Stimulated activated CD4-positive, alpha-beta T cell treated with anti-CD3 and anti-CD28 coated beads, Interleukin-1b, Interleukin-23, amount 100 ng/mL, for 4 hours (primary cell): ENCODE measurements around the gene OR52A1.

Experiments used
- DNase-seq, 2 donors: peaks; one replicate each; pipeline ENCODE4 v3.0.0-alpha.2; 2020; ENCODE audit warnings: low read depth in 2 of 2

OR52A1 gene

DNA sequence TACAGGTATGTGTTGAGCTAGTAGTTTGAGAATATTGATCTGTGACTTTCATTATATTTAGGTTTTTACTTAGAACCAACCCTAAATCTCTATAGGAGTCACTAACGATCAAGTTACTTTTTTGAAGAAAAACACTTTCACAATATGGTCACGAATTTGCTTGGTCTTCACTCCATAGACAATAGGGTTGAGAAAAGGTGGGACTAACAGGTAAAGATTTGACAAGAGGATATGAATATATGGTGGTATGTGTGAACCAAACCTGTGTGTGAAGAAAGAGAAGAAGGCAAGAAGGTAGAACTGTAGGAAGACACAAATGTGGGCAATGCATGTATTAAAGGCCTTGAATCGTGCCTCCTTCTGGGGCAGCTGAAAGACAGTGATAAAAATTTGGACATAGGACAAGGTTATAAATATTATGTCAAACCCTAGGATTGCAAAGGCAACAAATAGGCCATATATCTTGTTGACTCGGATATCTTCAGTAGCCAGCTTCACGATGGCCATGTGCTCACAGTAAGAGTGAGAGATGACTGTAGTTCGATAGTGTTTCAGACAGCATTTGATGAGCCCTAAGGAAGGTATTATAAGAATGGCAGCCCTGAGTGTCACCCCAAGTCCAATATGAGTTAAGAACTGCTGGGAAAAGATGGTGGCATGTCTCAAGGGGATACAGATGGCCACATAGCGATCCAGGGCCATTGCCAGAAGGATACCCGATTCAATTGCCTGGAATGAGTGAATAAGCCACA, 22.8 kb downstream of the OR52A1 start:
- DNase-seq = no peak

DNA sequence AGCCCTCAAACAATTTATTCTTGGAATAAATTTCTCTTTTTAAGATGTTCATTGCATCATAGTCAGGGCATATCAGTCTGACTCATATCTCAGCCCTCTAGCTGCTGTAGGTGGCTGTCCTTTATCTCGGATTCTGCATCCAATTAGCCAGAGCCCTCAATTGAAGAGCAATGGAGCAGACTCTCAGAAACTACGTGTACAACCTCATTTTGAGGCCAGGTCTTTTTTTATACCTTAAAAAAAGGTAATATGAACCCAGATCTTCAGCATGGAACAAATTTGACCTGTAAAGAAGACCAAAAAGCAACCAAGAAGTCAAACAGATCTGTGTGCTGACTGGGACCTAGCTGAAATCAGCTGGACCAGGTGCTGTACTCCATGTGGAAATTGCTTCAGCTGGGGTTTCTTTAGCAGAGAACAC, 25.1 kb downstream of the OR52A1 start:
- no peak for DNase-seq

GRCh38 chr11:5124891-5125620, 29.5 kb downstream of the OR52A1 start:
- DNase-seq = no peak

- peak; percentile 9 to 15 for DNase-seq
Measured at GRCh38 chr11:5123802-5124521, 30.6 kb downstream of the OR52A1 start.

- no peak for DNase-seq
Measured at GRCh38 chr11:5118893-5119292, 35.7 kb downstream of the OR52A1 start.

DNA sequence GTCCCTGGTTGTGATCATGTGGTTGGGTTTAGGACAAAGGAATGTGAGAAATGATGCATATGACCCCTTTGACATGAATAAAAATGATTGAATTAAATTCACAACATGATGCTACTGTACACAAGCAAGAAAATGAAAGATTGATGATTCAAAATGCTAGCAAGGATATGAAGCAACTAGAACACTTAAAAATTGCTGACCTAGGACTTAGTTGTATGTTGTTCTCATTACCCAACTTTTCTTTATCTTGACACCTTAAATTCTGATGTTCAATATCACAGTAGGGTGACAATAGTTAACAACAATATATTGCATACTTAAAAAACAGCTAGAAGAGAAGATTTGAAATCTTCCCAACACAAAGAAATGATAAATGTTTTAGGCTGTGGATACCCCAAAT, 37.0 kb downstream of the OR52A1 start:
- DNase-seq = no peak

- no peak for DNase-seq
Measured at GRCh38 chr11:5115339-5115738, 39.2 kb downstream of the OR52A1 start.

DNA sequence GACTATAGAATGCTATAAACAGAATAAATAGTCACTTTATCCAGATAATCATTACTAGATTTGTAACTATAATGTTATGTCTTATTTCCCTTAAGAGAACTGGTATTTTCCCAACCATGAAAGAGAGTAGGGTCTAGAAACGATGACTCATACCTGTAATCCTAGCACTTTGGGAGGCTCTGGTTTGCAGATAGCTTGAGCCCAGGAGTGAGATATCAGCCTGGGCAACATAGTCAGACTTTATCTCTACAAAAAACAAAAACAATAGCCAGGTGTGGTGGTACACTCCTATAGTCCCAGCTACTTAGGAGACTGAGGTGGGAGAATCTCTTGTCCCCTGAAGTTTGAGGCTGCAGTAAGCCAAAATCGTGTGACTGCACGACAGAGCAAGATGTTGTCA, 47.3 kb downstream of the OR52A1 start:
- DNase-seq = no peak

- no peak for DNase-seq
Measured at GRCh38 chr11:5103066-5103465, 51.5 kb downstream of the OR52A1 start.

- no peak for DNase-seq
Measured at GRCh38 chr11:5102246-5102645, 52.3 kb downstream of the OR52A1 start.

- no peak for DNase-seq
Measured at GRCh38 chr11:5096011-5096410, 58.5 kb downstream of the OR52A1 start.
